ENCODE results near the gene BRINP1. TPM values are rescaled to one million over a fixed set of nuclear protein-coding genes. Genes with fewer than 3 reads are reported as not detected.

The BRINP1 gene
- total and polyA plus RNA-seq, 2 of the 8 experiments (the other 6 are each of a cell fraction or from before 2014, with no cell fraction given) = 19.5 to 20.5 TPM

DNA sequence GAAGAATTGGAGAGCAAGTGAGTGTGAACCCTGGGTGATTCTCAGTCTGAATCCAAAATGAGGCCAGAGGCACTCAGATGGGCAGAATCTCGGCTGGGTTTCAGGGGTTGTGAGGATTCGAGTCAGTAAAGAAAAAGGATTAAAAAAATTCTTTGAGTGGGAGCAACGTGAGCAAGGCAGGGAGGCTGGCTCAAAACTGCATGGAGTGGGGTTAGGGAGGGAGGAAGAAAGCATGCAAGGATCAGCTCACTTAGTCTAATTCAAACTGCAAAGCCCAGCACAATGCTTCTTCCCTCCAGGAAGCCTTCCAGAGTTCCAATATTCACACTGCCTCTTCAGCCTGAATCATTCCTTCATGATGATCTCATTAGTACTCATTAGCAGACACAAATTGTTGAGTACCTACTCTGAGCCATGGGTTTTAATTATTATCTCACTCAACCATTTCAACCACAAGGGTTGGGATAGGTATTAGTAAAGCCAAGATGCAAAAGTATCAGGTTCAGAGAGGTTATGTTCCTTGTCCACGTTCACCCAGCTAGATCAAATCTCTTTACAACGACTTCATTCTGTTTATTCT is 95.8 kb downstream of the BRINP1 start:
- H3K9me3 ChIP-seq (ENCODE audit: insufficient read depth in 2 of 2, low read depth in 1 of 2, low read length in 1 of 2) = no peaks in the 10 kb centered on the region
- H2BK5ac ChIP-seq (ENCODE audit: low read depth, low read length) = no peak overlapping the region
- FAIRE-seq = no peak
- H3K36me3 ChIP-seq (ENCODE audit: control insufficient read depth in 2 of 4, insufficient read depth in 4 of 4, low read length in 3 of 4) = no peaks in the 10 kb centered on the region
- no peak overlapping the region for H2AFZ ChIP-seq (ENCODE audit: low read length)
- ChIA-PET CTCF (ENCODE audit: partially characterized antibody) (interaction anchor here (0.7 to 1.2 kb wide), 3 partner anchors 9 to 91 kb away, joined by 3 to 6 read pairs (median 3); no protein-coding TSS in a partner anchor), POLR2A (ENCODE audit: partially characterized antibody) (interaction anchor here (3.3 kb wide), 1 partner anchor 9 kb away, joined by 17 read pairs; no protein-coding TSS in a partner anchor)
- H3K4ac ChIP-seq (replicated peaks; ENCODE audit: insufficient read length, low read depth, low read length) = no peak overlapping the region
- H2BK15ac ChIP-seq (ENCODE audit: low read length) = no peak overlapping the region
- H4K8ac ChIP-seq (ENCODE audit: extremely low read depth, insufficient read depth, low read length) = no peak overlapping the region
- H2BK20ac ChIP-seq (ENCODE audit: low read length) = no peak overlapping the region
- peaks cover 0 to 13% (median 10%) of the 10 kb centered on the region in 4 experiments; a peak in 5 of 7 replicates for H3K4me1 ChIP-seq (replicated peaks in 1 of 4; ENCODE audit: control insufficient read depth in 3 of 4, insufficient read depth in 4 of 4, low read length in 3 of 4)
- no peak overlapping the region for H2BK120ac ChIP-seq (replicated peaks; ENCODE audit: low read depth, low read length)
- 67% methylated on average over 5 of the region's 5 CpGs; no CpG with 5 or more reads in 1 of the 2 experiments for WGBS, 2 experiments (ENCODE audit: extremely low coverage in 1 of 2, insufficient coverage in 1 of 2, insufficient read length in 1 of 2, insufficient replicate concordance in 2 of 2, low coverage in 1 of 2, low lambda C conversion rate in 2 of 2, missing lambda C conversion rate in 1 of 2)
- DNase-seq (ENCODE audit: low read depth in 1 of 2, low spot score in 2 of 2) = no peak
- H3K56ac ChIP-seq (replicated peaks; ENCODE audit: insufficient read length, low read depth, low read length) = no peak overlapping the region
- no peaks in the 10 kb centered on the region; the same call in 1 of the 2 replicates for H3K79me1 ChIP-seq (ENCODE audit: low read depth, low read length)
- H3K4me3 ChIP-seq (ENCODE audit: extremely low read depth in 1 of 4, insufficient read depth in 2 of 4, low read depth in 3 of 4, low read length in 4 of 4) = no peak overlapping the region
- H3K18ac ChIP-seq (ENCODE audit: extremely low read depth, low read length) = peak overlapping the region; percentile 29; the same call in 1 of the 2 replicates
- H2BK12ac ChIP-seq (ENCODE audit: low read depth, low read length) = 0 out of 2 replicates have a peak overlapping the region, but pooled peaks have one; percentile 29
- H3K9ac ChIP-seq (replicated peaks in 1 of 4; ENCODE audit: extremely low read depth in 1 of 4, low read depth in 3 of 4, low read length in 3 of 4) = peak overlapping the region in 1 of 4 experiments; percentile 49; a peak in 1 of 7 replicates
- no peak overlapping the region for H4K5ac ChIP-seq (ENCODE audit: insufficient read length, low read depth, low read length)
- H3K23ac ChIP-seq (ENCODE audit: insufficient read length) = no peak overlapping the region
- no peak overlapping the region for H3K4me2 ChIP-seq (ENCODE audit: insufficient read depth in 1 of 2, low read depth in 2 of 2, low read length in 2 of 2)
- no peak overlapping the region for H2AK5ac ChIP-seq (ENCODE audit: low read depth, low read length)
- H3K27ac ChIP-seq (ENCODE audit: low read depth, low read length) = no peak overlapping the region
- H3K14ac ChIP-seq (ENCODE audit: insufficient read length) = no peak overlapping the region
- peaks cover 0 to 7% of the 10 kb centered on the region in 2 experiments; a peak in 1 of 4 replicates for H3K79me2 ChIP-seq (ENCODE audit: control insufficient read depth in 1 of 2, insufficient read depth in 2 of 2, low read length in 2 of 2)
- H4K91ac ChIP-seq (replicated peaks; ENCODE audit: insufficient read length, low read length) = no peak overlapping the region
- no peaks in the 10 kb centered on the region for H3K23me2 ChIP-seq (ENCODE audit: low read depth, low read length)
- no peaks in the 10 kb centered on the region for H4K20me1 ChIP-seq (replicated peaks in 1 of 2; ENCODE audit: control insufficient read depth in 1 of 2, insufficient read depth in 2 of 2, low read length in 2 of 2)
- no peaks in the 10 kb centered on the region for H3K27me3 ChIP-seq (replicated peaks in 1 of 4; ENCODE audit: control insufficient read depth in 3 of 4, extremely low read depth in 1 of 4, insufficient read depth in 3 of 4, low read length in 3 of 4)
- TF ChIP-seq CTCF (IDR thresholded peaks at IDR 0.05; ENCODE audit: control extremely low read depth in 1 of 3, insufficient read depth in 1 of 3, low read depth in 1 of 3, low read length in 3 of 3) (no peak), HDAC6 (IDR thresholded peaks at IDR 0.05; ENCODE audit: low read depth, low read length) (no peak), FOSL1 (IDR thresholded peaks at IDR 0.05; ENCODE audit: insufficient read depth, low read depth, low read length) (no peak), RNF2 (IDR thresholded peaks at IDR 0.05; ENCODE audit: borderline replicate concordance, low read depth, low read length, missing control alignments, poor library complexity, severe bottlenecking) (no peak), YY1 (IDR thresholded peaks at IDR 0.05; ENCODE audit: low read depth, low read length) (no peak), ASH2L (IDR thresholded peaks at IDR 0.05; ENCODE audit: low read length) (no peak), KDM1A (IDR thresholded peaks at IDR 0.05; ENCODE audit: borderline replicate concordance, low read length) (no peak), SAP30 (IDR thresholded peaks at IDR 0.05; ENCODE audit: insufficient read depth, insufficient replicate concordance, low read length) (no peak)
